ENCODE data around the gene DGKH. TPM values are rescaled to one million over a fixed set of nuclear protein-coding genes. Genes with fewer than 3 reads are reported as not detected.

Gene DGKH
- total and polyA plus RNA-seq, 9 of the 15 experiments (the other 6 are each of a cell fraction or from before 2014, with no cell fraction given) = 0.38 to 4.4 (median 3.1) TPM

- TF ChIP-seq E2F1 (CRISPR knock-in tag; IDR thresholded peaks at IDR 0.05) = no peak
- TF ChIP-seq ZFP1 (CRISPR knock-in tag; IDR thresholded peaks at IDR 0.05) = no peak
- TF ChIP-seq TCF7L2 (IDR thresholded peaks at IDR 0.05; ENCODE audit: low read depth, low read length) = no peak
- no peak for TF ChIP-seq HDAC1 (IDR thresholded peaks at IDR 0.05)
- TF ChIP-seq GATAD2B (IDR thresholded peaks at IDR 0.05; ENCODE audit: borderline replicate concordance) = no peak
- TF ChIP-seq CHD7 (IDR thresholded peaks at IDR 0.05; ENCODE audit: low read depth, low read length) = no peak
Observed at GRCh38 chr13:42239161-42239560, 190.7 kb downstream of the DGKH start (continued).

All from K562 (cell line).